C4-2B (cell line): Measurements from ENCODE around the gene L3MBTL4.
"Not testable (repeated sequence)": the region's sequence is repeated elsewhere in the genome, so short reads cannot be mapped to it uniquely, and the experiment has no call there.

ENCODE experiments used
- CTCF ChIP-seq: fragments of 450-650 bp; conservative IDR thresholded peaks from 2 replicates; pipeline ENCODE4 v1.5.1; 2017; ENCODE audit warnings: mild to moderate bottlenecking
- ZFX ChIP-seq: fragments of 450-650 bp; IDR thresholded peaks from 2 replicates; pipeline ENCODE4 v1.6.1; 2017

- TF ChIP-seq CTCF, ZFX: not testable (repeated sequence)
These were observed 228.9 kb downstream of the L3MBTL4 start for GRCh38 chr18:6185782-6186181.
